ENCODE data around the gene ABLIM1.

DNA sequence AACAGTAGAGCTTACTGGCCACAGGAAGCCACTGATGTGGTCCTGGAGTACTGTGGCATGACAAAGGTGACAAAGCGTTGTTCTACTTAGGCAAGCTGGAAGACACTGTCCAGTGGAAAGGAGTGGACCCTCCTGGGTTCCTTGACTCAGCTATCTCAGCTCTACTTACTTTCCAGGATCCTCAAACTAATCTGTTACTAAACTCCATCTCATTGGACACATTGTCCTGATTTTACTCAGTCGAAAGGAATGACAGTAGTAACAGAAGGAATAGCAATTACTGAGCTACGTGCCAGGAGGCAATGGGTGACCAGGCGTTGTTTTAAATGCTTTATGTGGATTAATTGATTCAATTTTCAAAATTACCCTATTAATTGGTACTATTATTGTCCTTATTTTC is 41.6 kb downstream of the ABLIM1 start:
- TF ChIP-seq, protein P1, sequence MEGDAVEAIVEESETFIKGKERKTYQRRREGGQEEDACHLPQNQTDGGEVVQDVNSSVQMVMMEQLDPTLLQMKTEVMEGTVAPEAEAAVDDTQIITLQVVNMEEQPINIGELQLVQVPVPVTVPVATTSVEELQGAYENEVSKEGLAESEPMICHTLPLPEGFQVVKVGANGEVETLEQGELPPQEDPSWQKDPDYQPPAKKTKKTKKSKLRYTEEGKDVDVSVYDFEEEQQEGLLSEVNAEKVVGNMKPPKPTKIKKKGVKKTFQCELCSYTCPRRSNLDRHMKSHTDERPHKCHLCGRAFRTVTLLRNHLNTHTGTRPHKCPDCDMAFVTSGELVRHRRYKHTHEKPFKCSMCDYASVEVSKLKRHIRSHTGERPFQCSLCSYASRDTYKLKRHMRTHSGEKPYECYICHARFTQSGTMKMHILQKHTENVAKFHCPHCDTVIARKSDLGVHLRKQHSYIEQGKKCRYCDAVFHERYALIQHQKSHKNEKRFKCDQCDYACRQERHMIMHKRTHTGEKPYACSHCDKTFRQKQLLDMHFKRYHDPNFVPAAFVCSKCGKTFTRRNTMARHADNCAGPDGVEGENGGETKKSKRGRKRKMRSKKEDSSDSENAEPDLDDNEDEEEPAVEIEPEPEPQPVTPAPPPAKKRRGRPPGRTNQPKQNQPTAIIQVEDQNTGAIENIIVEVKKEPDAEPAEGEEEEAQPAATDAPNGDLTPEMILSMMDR (IDR thresholded peaks at IDR 0.05), result no peak
- no peak for TF ChIP-seq ZFX (IDR thresholded peaks at IDR 0.05; ENCODE audit: borderline replicate concordance)

Data from 22Rv1 (cell line).